ENCODE data around the gene GBF1. TPM values are rescaled to one million over a fixed set of nuclear protein-coding genes. Genes with fewer than 3 reads are reported as not detected.

Gene GBF1
- total RNA-seq, 1 donor from 2014 or later = 36.3 TPM

DNA sequence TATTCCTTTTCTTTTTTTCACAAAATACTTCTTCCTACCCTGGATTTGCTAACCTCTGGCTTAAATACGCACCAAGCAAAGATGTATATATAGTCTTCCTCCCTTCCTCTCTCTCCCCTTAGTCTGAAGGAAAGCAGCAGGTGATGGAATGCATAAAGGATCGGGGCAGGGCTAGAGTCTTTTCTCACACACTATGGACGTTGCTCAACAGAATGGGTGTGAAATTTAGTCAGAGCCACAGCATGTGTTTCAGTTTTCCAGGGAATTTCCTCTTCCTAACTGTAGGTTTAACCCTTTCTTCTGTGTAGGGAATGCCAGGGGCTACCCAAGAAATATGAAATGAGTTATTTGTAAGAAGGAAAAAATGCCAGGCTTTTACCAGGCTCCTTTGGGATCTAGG is 78.7 kb downstream of the GBF1 start:
- TF ChIP-seq, protein P1, sequence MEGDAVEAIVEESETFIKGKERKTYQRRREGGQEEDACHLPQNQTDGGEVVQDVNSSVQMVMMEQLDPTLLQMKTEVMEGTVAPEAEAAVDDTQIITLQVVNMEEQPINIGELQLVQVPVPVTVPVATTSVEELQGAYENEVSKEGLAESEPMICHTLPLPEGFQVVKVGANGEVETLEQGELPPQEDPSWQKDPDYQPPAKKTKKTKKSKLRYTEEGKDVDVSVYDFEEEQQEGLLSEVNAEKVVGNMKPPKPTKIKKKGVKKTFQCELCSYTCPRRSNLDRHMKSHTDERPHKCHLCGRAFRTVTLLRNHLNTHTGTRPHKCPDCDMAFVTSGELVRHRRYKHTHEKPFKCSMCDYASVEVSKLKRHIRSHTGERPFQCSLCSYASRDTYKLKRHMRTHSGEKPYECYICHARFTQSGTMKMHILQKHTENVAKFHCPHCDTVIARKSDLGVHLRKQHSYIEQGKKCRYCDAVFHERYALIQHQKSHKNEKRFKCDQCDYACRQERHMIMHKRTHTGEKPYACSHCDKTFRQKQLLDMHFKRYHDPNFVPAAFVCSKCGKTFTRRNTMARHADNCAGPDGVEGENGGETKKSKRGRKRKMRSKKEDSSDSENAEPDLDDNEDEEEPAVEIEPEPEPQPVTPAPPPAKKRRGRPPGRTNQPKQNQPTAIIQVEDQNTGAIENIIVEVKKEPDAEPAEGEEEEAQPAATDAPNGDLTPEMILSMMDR (conservative IDR thresholded peaks at IDR 0.05; ENCODE audit: low read depth, low read length) = no peak
- no peak overlapping the region for H3K4me3 ChIP-seq (ENCODE audit: low read depth, low read length)
- DNase-seq (ENCODE audit: low read depth) = no peak

DNA sequence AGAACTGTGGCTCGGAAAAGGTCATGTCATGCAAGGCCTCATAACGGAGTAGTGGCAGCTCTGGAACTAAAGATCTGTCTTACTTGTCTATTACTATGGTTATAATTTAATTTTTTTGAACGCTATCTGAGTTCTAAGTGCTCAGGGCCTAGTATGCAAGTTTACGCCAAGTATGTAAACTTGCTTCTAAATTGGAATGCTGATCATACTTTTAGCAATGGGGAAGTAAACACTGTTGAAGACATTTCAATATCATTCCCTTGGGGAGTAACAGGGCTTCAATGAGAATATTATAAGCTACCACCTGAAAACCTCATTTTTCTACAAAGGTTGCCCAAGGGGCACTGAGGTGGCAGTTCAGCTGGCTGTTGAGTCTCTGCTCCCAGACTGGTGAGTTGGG is 80.7 kb downstream of the GBF1 start:
- no peak for DNase-seq (ENCODE audit: low read depth)
- TF ChIP-seq, protein P1 (conservative IDR thresholded peaks at IDR 0.05; ENCODE audit: low read depth, low read length) = no peak
- H3K4me3 ChIP-seq (ENCODE audit: low read depth, low read length) = no peak overlapping the region

DNA sequence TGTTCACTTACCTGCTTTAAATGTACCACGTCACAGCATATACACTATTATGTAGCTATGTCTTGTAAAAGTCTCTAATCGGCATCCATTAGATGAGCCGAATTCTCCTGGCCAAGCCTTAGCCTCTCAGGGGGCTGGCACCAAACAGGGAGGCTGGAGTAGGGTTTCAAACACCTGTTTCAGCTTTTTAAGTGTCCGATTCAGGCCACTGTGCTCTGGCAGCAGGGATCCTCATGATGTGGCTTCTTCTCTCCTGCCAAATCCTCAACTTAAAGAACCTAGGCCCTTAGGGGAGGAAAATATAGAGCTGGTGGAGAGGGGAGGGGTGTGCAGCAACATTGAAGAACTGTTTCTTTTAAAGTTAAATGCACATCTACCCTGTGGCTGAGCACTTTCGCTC is 81.7 kb downstream of the GBF1 start:
- TF ChIP-seq, protein P1 (conservative IDR thresholded peaks at IDR 0.05; ENCODE audit: low read depth, low read length) = no peak
- no peak overlapping the region for H3K4me3 ChIP-seq (ENCODE audit: low read depth, low read length)
- no peak for DNase-seq (ENCODE audit: low read depth)

DNA sequence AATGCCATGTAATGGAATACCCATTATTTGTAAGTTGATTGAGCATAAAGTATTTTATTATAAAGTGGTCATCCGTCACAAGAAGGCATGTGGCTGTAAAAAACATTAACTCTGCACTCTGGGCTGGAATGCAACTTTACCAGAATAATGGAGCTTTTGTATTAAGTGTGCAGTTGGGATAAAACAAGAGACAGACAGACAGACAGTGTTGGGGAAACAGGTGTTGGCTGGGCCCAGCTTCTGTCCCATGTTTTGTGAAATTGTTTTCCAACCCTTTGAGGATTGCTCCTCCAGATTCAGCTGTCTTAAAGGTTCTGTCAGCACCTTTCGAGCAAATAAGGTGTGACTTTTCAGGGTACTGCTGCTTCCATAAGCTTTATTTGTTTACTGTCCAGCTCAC is 82.3 kb downstream of the GBF1 start:
- TF ChIP-seq, protein P1 (conservative IDR thresholded peaks at IDR 0.05; ENCODE audit: low read depth, low read length) = no peak
- DNase-seq (ENCODE audit: low read depth) = no peak
- no peak overlapping the region for H3K4me3 ChIP-seq (ENCODE audit: low read depth, low read length)

DNA sequence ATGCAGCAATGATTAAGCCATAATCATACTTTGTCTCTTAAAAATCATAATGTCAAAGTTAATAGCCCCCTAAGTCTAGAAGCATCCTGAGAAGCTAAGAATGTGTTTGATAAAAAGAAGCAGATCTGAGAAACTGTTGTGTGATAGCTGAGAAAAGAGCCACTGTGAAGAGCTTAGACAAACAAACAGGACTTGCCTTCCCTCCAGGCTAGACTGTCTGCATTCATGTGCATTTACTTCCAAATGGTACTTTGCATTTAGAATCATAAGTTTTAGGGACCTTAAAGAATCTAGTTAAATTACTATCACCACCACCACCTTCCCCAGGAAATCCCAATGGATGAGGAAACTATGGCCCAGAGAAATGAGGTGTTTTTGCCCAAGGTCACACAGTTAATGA is 87.4 kb downstream of the GBF1 start:
- TF ChIP-seq, protein P1 (conservative IDR thresholded peaks at IDR 0.05; ENCODE audit: low read depth, low read length) = no peak
- DNase-seq (ENCODE audit: low read depth) = no peak
- H3K4me3 ChIP-seq (ENCODE audit: low read depth, low read length) = no peak overlapping the region

DNA sequence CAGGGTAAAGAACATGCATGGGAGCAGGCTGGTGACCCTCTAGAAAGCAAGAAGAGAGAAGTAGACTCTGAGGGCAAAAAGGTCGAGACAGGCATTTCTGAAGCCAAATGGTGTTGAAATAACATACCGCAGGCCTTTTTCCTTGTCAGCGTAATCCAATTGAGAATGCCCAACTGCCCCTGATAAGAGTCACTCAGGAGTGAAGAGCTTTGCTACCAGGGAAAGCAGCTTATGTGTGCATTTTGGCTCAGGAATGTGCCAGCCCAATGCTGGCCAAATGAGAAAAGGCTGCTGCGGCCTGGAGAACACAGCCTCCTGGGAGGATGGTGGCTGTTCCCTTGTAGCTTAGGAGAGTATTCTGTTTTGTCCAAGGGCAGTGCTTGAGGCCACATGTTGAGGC is 88.8 kb downstream of the GBF1 start:
- DNase-seq (ENCODE audit: low read depth) = peak; percentile 54
- TF ChIP-seq, protein P1 (conservative IDR thresholded peaks at IDR 0.05; ENCODE audit: low read depth, low read length) = no peak
- no peak overlapping the region for H3K4me3 ChIP-seq (ENCODE audit: low read depth, low read length)

DNA sequence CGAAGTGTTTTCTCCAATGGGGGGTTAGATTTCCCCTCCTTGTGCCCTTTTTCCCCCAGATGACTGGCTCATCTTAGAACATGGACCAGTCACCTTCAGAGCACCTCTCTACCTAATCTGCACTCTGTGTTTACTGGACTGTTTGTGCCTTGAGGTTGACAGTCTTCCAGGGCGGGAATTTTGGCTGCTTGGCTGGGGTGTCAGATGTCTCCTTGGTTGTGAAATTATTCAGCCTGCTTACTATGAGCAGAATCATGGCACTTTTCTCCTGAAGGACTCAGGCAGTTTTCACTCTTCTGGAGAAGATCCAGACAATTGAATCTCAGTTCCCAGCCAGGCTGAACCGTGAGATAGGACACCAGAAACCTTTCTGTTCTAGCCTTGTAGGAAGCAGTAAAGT is 89.9 kb downstream of the GBF1 start:
- no peak overlapping the region for H3K4me3 ChIP-seq (ENCODE audit: low read depth, low read length)
- no peak for DNase-seq (ENCODE audit: low read depth)
- TF ChIP-seq, protein P1 (conservative IDR thresholded peaks at IDR 0.05; ENCODE audit: low read depth, low read length) = no peak

Data from epithelial cell of proximal tubule (primary cell).